ENCODE measurements around the gene TBCB.

Gene TBCB

GRCh38 chr19:36141039-36141927 is 26.0 kb downstream of the TBCB start (continued):
- TF ChIP-seq ZBTB11 (tag by site-specific recombination; conservative IDR thresholded peaks at IDR 0.05; ENCODE audit: low read depth) (0 out of 2 replicates have a peak, but pooled peaks have one; percentile 7), REPIN1 (tag by site-specific recombination; IDR thresholded peaks at IDR 0.05; ENCODE audit: low read depth) (0 out of 2 replicates have a peak, but pooled peaks have one; percentile 74), ZNF830 (tag by site-specific recombination; IDR thresholded peaks at IDR 0.05; ENCODE audit: low read depth) (no peak), ZFHX2 (tag by site-specific recombination; conservative IDR thresholded peaks at IDR 0.05) (peak; percentile 5; the same call in 1 of the 2 replicates), ZNF280C (tag by site-specific recombination; IDR thresholded peaks at IDR 0.05) (no peak)

- ChIA-PET POLR2A (interaction anchor here (1.0 kb wide), 1 partner anchor 14 kb away, joined by 7 read pairs; no protein-coding TSS in a partner anchor), CTCF (interaction anchor here (0.7 kb wide), 1 partner anchor 27 kb away, joined by 3 read pairs; no protein-coding TSS in a partner anchor)
- Histone ChIP-seq H3K4me3 (ENCODE audit: low read depth, low read length) (no peak overlapping the region), H3K36me3 (ENCODE audit: control insufficient read depth in 2 of 2, insufficient read depth in 1 of 2, low read length in 2 of 2) (peaks cover 45 to 46% of the 10 kb centered on the region in 2 experiments), H3K27ac (ENCODE audit: extremely low read depth, low read depth, low read length) (peak overlapping the region; percentile 21; the same call in 1 of the 2 replicates), H3K9me3 (ENCODE audit: control insufficient read depth, insufficient read depth, low read depth, low read length) (no peaks in the 10 kb centered on the region), H3K4me1 (ENCODE audit: control insufficient read depth, insufficient read depth, low read length) (peaks cover 10% of the 10 kb centered on the region)
- TF ChIP-seq ZNF112 (tag by site-specific recombination; IDR thresholded peaks at IDR 0.05) = no peak
- TF ChIP-seq ZNF16 (tag by site-specific recombination; IDR thresholded peaks at IDR 0.05; ENCODE audit: low read depth) = 0 out of 2 replicates have a peak, but pooled peaks have one; percentile 6
Measured at GRCh38 chr19:36142046-36142445, 26.8 kb downstream of the TBCB start.

GRCh38 chr19:36142496-36142895 is 27.2 kb downstream of the TBCB start:
- TF ChIP-seq, protein P1, sequence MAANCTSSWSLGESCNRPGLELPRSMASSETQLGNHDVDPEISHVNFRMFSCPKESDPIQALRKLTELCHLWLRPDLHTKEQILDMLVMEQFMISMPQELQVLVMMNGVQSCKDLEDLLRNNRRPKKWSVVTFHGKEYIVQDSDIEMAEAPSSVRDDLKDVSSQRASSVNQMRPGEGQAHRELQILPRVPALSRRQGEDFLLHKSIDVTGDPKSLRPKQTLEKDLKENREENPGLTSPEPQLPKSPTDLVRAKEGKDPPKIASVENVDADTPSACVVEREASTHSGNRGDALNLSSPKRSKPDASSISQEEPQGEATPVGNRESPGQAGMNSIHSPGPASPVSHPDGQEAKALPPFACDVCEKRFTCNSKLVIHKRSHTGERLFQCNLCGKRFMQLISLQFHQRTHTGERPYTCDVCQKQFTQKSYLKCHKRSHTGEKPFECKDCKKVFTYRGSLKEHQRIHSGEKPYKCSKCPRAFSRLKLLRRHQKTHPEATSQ (tag by site-specific recombination; IDR thresholded peaks at IDR 0.05) = no peak
- 0 out of 2 replicates have a peak, but pooled peaks have one; percentile 11 for TF ChIP-seq ZNF23 (tag by site-specific recombination; IDR thresholded peaks at IDR 0.05; ENCODE audit: borderline replicate concordance)
- TF ChIP-seq ZNF664 (tag by site-specific recombination; IDR thresholded peaks at IDR 0.05) = no peak
- Histone ChIP-seq H3K36me3 (ENCODE audit: control insufficient read depth in 2 of 2, insufficient read depth in 1 of 2, low read length in 2 of 2) (peaks cover 50% of the 10 kb centered on the region in 2 experiments), H3K4me1 (ENCODE audit: control insufficient read depth, insufficient read depth, low read length) (peaks cover 9% of the 10 kb centered on the region), H3K9me3 (ENCODE audit: control insufficient read depth, insufficient read depth, low read depth, low read length) (no peaks in the 10 kb centered on the region), H3K27ac (ENCODE audit: extremely low read depth, low read depth, low read length) (no peak overlapping the region), H3K4me3 (ENCODE audit: low read depth, low read length) (no peak overlapping the region)
- POLR2A ChIA-PET = interaction anchor here (1.0 kb wide), 1 partner anchor 14 kb away, joined by 7 read pairs; no protein-coding TSS in a partner anchor
- CTCF ChIA-PET = interaction anchor here (0.7 to 1.0 kb wide), 2 partner anchors 27 to 88 kb away, joined by 3 read pairs; partner anchors contain the start of gene THAP8

Measured in HEK293 (cell line).